KG1 (cell line): ENCODE measurements around the gene SBDS.
"Not testable (repeated sequence)": the region's sequence is repeated elsewhere in the genome, so short reads cannot be mapped to it uniquely, and the experiment has no call there.

Source experiments
- DNase-seq: peaks from one replicate; lab custom pipeline; 2025; lab: John Stamatoyannopoulos, UW

The SBDS gene

DNA sequence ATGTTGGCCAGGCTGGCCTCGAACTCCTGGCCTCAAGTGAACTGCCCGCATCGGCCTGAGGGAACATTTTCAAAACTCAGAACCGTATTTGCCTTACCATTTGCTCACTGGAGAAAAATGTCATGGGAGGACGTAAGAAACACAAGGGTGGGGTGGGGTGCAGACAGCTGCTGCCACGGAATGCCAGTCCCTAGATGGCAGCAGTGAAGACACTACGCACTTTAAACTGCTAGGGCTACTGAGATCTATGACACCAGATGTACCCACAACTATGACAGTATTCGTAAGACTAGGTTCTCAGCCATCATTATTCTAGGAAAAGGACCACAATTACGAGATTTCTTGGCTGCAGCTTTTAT is 716 bp downstream of the SBDS start:
- not testable (repeated sequence) for DNase-seq

DNA sequence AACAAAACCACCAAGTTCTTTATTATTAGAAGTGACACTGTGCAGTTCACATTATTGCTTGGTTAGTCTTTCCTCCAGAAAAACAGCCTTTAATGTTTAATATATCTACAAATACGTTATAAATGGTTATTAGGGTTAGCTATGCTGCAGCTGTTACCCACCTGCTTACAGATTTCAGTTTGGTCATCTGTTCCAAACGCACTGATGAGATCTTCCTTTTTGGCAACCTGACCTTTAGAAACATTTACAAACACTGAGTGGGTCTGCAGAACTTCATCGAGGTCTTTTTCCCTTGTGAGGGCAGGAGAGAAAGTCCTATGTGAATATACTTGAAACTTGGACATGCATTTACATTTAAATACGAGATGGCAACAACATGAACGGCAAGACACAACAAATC is 1.3 kb downstream of the SBDS start:
- not testable (repeated sequence) for DNase-seq

DNA sequence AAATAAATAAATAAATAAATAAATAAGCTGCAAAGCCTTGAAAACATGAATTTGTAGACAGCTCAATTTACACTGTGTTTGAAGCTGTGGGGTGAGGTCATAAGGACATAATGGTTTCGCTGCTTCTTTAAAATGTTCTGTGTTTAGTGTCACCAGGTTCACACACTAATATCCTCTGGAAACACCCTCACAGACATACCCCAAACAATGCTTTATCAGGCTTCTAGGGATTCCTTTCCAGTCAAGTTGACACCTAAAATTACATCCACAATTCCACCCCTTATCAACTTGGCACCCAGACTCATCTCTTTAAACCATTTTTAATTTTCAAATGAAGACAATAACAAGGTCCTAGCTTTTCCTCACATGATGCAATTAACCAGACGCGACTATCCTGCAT is 5.8 kb downstream of the SBDS start:
- DNase-seq = not testable (repeated sequence)

DNA sequence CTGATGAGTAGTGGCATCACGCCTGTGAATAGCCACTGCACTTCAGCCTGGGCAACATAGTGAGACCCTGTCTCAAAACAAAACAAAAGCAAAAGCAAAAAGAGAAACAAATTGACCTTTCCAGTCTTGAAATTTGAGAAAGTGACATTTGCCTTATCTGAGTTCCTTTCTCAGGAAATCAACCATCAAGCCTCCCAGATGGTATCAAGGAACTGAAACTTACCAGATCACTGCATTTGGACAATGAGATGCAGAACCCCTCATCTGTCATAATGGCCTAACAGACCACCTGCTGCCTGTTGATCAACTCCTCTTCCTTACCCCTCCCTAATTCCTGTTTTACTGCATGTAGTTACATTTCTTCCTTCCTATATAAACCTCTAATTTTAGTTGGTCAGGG is 15.1 kb downstream of the SBDS start:
- not testable (repeated sequence) for DNase-seq

DNA sequence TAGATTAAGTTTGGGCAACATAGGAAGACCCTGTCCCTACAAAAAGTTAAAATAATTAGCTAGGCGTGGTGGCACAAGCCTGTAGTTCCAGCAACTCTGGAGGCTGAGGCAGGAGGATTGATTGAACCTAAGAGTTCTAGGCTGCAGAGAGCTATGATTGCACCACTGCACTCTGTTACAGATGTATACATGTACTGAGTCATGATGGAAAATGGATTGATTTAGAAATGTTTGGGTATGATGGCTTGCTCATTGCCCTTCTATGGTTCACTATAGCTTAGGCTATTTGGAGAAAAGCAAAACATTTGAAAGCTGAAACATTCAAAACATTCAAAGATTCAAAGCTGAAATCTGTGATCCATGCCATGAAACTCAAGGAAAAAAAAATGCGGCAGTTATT is 16.4 kb downstream of the SBDS start:
- not testable (repeated sequence) for DNase-seq

DNA sequence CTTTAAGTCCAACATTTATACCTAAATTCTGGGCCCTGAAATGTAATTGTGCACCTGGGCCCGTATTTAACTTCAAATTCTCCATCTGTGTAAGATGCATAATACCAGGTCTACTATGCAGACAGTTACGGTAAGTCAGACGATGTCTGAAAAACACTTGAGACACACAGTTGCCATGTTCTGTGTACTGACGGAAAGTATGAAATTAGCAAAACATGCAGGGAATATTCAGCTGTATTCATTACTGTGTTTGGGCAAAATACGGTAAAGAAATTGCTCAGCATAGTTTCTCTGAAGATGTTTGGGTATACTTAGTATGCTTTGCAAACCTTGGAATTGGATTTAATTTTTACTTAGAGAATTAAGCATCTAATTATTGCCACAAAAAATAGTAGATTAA is 17.1 kb downstream of the SBDS start:
- DNase-seq = not testable (repeated sequence)

DNA sequence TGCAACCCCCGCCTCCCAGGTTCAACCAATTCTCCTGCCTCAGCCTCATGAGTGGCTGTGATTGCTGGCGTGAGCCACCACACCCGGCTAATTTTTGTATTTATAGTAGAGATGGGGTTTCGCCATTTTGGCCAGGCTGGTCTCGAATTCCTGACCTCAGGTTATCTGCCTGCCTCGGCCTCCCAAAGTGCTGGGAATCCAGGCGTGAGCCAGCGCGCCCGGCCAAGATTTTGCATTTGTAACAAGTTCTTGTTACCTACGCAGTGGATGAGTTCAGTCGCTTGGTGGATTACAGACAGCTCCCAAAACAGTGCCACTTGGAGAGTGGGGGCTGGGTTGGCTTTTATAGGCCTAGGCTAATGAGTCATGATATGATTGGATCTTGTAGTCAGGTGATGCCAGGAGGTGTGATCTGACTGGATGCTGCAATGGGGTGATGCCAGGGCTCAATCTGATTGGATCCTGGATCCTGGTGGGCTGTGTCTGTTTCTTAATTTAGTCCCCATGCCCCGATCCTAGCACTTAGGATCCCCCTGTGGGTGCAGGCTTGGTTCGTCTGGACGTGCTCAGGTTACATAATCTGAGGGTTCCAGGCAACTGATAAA is 20.3 kb downstream of the SBDS start:
- no peak for DNase-seq

DNA sequence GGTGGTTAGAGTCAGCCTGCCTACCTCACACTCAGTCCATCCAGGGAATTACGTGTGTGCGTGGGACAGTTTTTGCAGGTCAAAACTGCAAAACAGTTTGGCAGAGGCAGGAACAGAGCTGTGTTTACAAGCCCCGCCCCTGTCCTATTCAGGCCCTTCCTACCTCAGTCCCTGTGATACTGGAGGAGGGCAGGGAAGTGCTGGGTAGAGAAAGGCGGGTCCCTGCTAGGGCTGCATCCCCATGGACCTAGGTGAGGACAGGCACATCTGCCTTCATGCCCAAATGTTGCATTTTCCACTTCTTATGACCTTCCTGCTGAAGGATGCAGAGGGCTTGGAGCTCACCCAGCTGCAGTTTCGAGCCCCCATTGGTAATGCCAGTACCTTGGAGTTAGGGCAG is 25.1 kb downstream of the SBDS start:
- DNase-seq = no peak

DNA sequence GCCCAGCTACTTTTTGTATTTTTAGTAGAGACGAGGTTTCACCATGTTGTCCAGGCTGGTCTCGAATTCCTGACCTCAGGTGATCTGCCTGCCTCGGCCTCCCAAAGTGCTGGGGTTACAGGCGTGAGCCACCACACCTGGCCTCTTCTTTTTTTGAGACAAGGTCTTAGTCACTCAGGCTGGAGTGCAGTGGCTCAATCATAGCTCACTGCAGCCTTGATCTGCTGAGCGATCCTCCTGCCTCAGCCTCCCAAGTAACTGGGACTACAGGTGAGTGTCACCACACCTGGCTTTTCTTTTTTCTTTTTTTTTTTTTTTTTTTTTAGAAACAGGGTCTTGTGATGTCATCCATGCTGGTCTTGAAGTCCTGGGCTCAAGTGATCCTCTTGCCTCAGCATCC is 26.4 kb downstream of the SBDS start:
- not testable (repeated sequence) for DNase-seq

DNA sequence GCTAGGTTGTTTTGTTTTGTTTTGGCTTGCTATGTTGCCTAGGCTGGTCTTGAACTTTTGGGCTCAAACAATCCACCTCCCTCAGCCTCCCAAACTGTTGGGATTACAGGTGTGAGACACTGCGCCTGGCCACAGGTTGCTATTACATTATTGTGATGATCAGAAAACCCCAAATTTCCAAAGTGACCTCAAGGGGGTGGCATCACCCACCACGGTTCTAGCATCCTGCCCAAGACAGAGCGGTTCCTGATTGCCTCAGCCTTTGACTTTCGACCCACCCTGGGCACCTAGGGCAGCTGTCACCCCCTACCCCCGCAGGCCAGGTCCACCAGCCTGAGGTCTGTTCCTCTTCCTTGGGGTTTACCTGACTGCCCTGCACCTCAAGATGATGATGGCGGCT is 28.4 kb downstream of the SBDS start:
- DNase-seq = no peak

DNA sequence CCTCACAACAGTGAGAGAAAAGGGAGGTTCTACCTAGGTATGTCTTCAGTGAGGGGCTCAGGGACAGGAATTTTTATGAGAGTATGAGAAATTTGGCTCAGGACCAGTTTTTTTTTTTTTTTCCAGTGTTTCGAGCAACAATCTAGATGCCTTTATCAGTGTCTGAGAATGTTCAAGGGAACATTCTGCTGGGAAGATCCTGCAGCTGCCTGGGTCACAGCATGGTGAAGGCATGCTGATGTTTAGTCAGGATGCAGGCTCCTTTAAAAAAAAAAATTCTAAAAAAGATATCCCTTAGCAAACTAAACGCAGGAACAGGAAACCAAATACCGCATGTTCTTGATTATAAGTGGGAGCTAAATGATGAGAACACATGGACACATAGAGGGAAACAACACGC is 31.0 kb downstream of the SBDS start:
- no peak for DNase-seq

DNA sequence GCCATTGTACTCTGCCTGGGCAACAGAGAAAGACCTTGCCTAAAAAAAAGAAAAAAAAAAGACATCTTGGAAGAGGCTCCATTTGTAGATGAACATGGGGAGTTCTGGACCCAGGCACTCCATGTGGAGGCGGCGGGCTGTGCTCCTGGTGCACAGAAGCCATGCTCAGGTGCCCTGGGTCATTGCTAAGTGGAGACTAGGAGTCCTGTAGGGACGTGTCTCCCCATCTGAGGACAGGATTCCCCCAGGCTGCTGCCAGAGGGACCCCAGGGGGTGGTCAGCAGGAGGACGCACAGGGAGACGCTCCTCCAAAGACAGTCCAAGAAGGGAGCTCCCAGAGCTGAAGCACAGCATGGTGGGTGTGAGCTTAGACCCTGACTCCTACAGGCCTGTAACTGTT is 34.3 kb downstream of the SBDS start:
- no peak for DNase-seq

DNA sequence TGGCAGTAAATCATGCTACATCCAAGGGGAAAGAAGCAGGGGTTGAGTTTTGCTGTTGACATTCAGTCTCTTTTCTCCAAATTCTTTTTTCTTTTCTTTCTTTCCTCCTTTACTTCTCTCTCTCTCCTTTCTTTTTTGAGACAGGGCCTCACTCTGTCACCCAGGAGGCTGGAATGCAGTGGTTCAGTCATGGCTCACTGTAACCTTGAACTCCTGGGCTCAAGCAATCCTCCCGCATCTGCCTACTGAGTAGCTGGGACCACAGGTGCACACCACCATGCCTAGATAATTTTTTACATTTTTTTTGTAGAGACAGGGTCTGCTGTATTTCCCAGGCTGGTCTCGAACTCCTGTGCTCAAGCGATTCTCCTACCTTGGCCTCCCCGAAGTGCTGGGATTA is 35.2 kb downstream of the SBDS start:
- DNase-seq = no peak

DNA sequence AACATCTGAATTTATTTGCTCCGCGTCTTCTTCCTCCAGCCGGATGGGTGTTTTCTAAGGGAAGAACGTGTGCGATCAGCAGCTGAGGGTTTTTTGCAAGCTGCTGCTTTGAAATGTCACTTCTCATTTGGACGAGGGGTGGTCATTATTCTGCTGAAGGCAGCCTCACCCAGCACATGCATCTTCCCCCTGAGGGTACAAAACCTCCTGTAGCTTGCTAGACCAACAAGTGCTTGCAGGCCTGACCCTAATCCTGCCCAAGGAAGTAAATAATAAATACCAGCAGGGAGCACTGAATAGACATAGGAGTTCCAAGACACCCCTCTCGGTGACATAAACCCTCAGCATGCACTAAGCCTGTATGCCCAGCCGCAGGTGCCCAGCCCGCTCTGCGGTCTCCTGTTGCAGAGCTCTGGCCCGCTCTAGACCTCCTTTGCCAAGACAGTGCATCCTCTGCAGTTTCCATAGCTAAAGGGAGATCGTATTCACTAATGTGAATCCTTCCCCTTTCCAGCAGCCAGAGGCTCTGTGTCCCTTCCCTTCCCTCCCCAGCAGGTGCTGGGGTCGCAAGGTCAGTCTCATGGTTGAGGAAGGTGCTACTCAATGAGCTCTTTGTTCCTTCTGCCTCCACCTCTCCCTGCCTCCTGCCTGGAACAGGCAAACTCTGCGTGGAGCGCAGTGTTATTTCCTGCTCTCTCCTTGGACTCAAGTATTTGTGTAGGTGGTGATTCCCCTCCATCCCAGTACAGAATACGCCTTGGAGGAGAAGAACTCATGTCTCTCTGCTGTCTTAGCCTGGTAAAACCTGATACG is 36.6 kb downstream of the SBDS start:
- DNase-seq = no peak

DNA sequence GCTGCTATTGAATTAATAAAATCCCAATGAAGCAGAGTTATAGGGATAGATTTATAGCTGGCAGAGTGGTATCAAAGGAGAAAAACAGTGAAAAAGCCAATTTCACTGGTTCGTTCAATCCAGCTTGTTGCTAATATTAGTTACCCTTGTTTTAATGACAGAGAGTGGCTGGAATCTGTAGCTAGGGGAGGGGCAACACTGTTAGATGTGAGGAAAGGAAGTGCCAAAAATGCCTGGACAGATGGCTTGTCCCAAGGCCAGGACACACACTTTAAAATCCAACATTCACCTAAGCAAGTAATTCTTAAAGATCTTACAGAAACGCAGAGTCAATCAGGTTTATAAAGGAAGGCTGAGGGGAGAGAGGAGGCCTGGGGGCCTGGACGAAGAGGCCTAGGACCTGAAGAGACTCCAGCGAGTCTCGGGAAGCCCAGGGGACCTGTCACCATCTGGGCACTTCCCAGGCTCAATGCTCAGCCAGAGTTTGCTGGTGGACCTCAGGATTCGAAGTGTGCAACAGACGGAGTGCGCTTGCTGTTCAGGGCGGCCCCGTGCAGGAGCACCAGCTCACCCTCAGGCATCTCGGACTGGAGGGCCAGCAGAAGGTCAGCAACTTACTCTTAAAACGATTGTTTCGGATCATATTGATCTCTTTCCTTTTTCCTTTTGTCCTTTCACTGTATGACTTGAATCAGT is 37.6 kb downstream of the SBDS start:
- DNase-seq = no peak

DNA sequence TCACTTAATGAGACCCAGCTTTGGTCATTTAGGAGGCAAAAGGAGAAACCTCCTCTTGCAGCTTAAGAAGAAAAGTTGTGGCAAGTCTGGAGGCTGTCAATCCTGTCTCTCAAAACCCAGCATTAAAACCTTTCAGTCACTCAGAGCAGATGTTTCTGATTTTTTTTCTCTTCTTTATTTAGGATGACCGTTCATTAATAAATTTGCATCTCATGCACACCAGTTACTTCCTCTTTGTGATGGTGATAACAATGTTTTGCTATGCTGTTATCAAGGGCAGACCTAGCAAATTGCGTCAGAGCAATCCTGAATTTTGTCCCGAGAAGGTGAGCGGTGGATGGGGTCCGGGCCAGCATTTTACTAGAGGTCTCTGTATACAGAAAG is 42.4 kb downstream of the SBDS start:
- no peak for DNase-seq

DNA sequence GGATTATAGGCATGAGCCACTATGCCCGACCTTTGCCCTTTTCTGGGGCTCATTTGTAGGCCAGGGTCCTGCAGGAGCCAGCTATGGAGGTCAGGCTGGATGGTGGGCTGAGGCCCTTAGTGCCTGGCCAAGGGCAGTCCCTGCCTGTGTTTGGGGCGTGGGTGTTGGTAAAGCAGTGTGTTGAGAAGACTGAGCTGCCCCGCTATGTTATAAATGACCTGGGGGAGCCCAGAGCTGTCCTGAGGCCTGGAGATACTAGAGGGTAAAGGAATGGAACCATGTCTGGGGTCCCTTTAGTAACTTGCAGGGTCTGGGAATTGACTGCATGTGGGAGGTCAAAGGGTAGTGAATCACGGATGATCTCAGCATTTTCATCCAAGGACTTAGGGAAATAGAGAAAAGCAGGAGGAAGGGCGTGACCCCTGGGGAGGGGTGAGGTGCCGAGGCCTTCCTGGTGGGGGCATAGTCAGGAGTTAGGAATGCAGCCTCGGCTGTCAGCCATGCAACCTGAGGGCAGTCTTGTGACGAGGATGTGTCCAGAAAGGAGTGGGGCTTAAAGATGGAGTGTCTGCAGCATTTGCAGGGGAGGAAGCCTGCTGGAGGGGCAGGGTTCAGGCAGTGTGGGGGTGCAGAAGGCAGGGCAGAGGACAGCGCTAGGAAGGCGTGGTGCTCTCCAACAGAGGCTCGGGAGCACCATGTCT is 42.9 kb downstream of the SBDS start:
- DNase-seq = no peak

DNA sequence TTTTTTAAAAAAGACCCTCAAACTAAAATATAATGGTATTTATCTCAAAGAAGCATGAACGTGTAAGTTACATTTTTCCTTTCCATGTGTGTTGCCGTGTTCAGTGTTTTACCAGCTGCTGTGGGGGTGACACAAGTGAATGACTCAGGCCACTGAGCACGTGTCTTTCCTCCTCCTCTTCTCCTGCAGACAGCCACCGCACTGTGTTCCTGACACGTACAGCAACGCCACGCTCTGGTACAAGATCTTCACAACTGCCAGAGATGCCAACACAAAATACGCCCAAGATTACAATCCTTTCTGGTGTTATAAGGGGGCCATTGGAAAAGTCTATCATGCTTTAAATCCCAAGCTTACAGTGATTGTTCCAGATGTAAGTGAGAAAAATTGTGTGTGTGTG is 44.6 kb downstream of the SBDS start:
- DNase-seq = no peak

DNA sequence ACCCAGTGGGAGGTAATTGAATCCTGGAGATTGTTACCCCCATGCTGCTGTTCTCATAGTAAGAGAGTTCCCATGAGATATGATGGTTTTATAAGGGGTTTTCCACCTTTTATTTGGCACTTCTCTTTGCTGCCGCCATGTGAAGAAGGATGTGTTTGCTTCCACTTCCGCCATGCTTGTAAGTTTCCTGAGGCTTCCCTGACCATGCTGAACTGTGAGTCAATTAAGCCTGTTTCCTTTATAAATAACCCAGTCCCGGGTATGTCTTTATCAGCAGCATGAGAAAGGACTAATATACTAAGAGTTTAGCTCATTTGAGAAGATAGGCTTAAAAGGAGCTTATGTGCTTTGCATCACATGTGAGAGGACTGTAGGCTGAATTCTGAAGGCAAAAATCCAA is 45.1 kb downstream of the SBDS start:
- no peak for DNase-seq

DNA sequence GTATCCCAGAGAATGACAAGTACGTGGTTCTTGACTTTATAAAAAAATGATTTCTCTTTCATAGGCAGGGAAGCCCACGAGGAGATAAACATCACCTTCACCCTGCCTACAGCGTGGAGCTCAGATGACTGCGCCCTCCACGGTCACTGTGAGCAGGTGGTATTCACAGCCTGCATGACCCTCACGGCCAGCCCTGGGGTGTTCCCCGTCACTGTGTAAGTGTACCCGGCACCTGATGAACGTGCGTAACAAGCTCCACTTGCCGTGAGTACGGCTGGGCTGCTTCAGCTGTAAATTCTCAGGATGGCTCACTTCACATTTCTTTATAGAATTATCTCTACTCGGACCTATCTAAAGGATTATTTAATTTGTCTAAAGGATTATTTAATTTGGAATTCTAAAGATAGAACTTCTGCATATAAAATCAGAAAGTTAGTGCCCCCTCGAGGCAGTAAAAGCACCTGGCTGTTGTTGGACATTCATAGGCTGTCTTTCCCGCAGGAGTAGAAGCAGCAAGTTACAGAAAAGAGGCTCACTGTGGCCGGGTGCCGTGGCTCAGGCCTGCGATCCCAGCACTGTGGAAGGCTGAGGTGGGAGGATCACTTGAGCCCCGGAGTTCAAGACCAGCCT is 46.8 kb downstream of the SBDS start:
- no peak for DNase-seq

DNA sequence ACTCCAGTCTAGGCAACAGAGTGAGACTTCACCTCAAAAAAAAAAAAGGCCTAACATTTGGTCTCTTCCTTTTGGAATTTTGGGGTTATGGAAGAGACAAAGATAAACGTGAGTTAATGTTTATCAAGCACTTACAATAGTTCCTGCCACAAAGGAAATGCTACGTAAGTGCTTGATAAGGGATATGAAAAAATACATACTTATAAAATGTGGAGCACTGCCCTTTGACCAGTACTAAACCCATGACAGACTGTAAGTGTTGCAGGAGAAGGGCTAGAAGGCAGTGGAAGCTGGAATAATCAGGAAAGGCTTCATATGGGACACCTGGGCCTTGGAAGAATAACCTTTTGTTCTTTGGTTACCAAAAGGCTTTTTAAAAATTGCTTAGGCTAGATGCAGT is 48.8 kb downstream of the SBDS start:
- no peak for DNase-seq

DNA sequence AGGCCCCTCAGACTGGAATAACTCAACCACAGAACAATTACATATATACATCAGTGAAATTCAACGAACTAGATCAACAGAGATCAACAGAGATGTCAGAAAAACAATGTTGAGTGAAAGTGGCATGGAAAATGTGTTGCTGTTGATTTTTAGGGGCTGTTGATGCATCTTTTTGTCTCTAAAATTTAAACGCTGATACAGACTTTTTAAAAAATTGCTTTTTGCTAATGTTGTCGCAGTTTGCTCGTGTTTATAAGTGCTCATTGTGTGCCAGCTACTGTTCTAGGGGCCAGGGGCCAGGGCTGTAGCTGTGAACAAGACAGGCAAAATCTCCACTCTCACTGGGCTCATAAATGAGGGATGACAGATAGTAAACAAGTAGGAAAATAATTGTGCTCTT is 56.1 kb downstream of the SBDS start:
- DNase-seq = no peak
